Neural cell (in vitro differentiated cells): ENCODE data around the gene UBAP1.

ENCODE experiments used
- CTCF ChIP-seq: fragments of 450-650 bp; IDR thresholded peaks from 2 replicates; pipeline ENCODE4 v1.5.1; 2014; ENCODE audit warnings: antibody characterized with exemption, mild to moderate bottlenecking, moderate library complexity; ENCODE audit not compliant: poor library complexity, severe bottlenecking
- POLR2AphosphoS5 ChIP-seq: IDR thresholded peaks from 2 replicates; pipeline ENCODE4 v1.6.1; 2012
- RAD21 ChIP-seq: fragments of 450-650 bp; conservative IDR thresholded peaks from 2 replicates; pipeline ENCODE4 v1.6.1; 2014; ENCODE audit warnings: antibody characterized with exemption, mild to moderate bottlenecking, moderate library complexity
- SMC3 ChIP-seq: fragments of 450-650 bp; conservative IDR thresholded peaks from 2 replicates; pipeline ENCODE4 v1.6.1; 2014; ENCODE audit warnings: antibody characterized with exemption, mild to moderate bottlenecking, moderate library complexity; ENCODE audit not compliant: poor library complexity
- TF ChIP-seq, protein P1 (sequence below): IDR thresholded peaks from 2 replicates; pipeline ENCODE4 v1.6.1; 2012; ENCODE audit warnings: borderline replicate concordance

GRCh38 chr9:34291023-34291422 is 112.2 kb downstream of the UBAP1 start:
- TF ChIP-seq CTCF (no peak), RAD21 (no peak), SMC3 (no peak), POLR2AphosphoS5 (no peak)
- TF ChIP-seq, protein P1, sequence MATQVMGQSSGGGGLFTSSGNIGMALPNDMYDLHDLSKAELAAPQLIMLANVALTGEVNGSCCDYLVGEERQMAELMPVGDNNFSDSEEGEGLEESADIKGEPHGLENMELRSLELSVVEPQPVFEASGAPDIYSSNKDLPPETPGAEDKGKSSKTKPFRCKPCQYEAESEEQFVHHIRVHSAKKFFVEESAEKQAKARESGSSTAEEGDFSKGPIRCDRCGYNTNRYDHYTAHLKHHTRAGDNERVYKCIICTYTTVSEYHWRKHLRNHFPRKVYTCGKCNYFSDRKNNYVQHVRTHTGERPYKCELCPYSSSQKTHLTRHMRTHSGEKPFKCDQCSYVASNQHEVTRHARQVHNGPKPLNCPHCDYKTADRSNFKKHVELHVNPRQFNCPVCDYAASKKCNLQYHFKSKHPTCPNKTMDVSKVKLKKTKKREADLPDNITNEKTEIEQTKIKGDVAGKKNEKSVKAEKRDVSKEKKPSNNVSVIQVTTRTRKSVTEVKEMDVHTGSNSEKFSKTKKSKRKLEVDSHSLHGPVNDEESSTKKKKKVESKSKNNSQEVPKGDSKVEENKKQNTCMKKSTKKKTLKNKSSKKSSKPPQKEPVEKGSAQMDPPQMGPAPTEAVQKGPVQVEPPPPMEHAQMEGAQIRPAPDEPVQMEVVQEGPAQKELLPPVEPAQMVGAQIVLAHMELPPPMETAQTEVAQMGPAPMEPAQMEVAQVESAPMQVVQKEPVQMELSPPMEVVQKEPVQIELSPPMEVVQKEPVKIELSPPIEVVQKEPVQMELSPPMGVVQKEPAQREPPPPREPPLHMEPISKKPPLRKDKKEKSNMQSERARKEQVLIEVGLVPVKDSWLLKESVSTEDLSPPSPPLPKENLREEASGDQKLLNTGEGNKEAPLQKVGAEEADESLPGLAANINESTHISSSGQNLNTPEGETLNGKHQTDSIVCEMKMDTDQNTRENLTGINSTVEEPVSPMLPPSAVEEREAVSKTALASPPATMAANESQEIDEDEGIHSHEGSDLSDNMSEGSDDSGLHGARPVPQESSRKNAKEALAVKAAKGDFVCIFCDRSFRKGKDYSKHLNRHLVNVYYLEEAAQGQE, result no peak
